HG03135 (cell line): ENCODE data around the gene GAGE12C.
"Not testable (repeated sequence)": the region's sequence is repeated elsewhere in the genome, so short reads cannot be mapped to it uniquely, and the experiment has no call there.

Experiments
- ATAC-seq: cut with Tn5 transposase; IDR thresholded peaks from one replicate; pipeline ENCODE4 v1.9.1; 2021; ENCODE audit warnings: mild to moderate bottlenecking, moderate library complexity; ENCODE audit not compliant: unreplicated experiment

The GAGE12C gene

DNA sequence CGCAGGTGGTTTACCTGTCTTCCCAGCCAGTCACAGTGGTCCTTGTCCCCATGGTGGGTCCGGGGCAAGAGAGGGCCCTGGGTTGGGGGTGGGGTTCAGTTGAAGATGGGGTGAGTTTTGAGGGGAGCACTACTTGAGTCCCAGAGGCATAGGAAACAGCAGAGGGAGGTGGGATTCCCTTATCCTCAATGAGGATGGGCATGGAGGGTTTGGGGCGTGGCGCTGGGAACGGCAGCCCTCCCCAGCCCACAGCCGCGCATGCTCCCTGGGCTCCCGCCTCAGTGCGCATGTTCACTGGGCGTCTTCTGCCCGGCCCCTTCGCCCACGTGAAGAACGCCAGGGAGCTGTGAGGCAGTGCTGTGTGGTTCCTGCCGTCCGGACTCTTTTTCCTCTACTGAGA lies at the start of gene GAGE12C:
TSS of gene GAGE12C (plus strand) at position 301 of the 400 bp plus-strand sequence. CDS start 1,155 bp downstream, outside the sequence.
- ATAC-seq: not testable (repeated sequence)

- ATAC-seq: not testable (repeated sequence)
Observed at GRCh38 chrX:49541433-49541832, 9.5 kb downstream of the GAGE12C start, which contains the start of gene GAGE12D. Gene GAGE12D, plus strand, starts transcription at chrX:49541733. Its CDS starts 1,155 bp downstream, at chrX:49542888.

DNA sequence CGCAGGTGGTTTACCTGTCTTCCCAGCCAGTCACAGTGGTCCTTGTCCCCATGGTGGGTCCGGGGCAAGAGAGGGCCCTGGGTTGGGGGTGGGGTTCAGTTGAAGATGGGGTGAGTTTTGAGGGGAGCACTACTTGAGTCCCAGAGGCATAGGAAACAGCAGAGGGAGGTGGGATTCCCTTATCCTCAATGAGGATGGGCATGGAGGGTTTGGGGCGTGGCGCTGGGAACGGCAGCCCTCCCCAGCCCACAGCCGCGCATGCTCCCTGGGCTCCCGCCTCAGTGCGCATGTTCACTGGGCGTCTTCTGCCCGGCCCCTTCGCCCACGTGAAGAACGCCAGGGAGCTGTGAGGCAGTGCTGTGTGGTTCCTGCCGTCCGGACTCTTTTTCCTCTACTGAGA lies 19.0 kb downstream of the GAGE12C start, which contains the start of gene GAGE12E:
TSS of gene GAGE12E (plus strand) at position 301 of the 400 bp plus-strand sequence. CDS start 1,155 bp downstream, outside the sequence.
- ATAC-seq: not testable (repeated sequence)

DNA sequence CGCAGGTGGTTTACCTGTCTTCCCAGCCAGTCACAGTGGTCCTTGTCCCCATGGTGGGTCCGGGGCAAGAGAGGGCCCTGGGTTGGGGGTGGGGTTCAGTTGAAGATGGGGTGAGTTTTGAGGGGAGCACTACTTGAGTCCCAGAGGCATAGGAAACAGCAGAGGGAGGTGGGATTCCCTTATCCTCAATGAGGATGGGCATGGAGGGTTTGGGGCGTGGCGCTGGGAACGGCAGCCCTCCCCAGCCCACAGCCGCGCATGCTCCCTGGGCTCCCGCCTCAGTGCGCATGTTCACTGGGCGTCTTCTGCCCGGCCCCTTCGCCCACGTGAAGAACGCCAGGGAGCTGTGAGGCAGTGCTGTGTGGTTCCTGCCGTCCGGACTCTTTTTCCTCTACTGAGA lies 28.6 kb downstream of the GAGE12C start, which contains the start of gene GAGE12F:
TSS of gene GAGE12F (plus strand) at position 301 of the 400 bp plus-strand sequence. CDS start 1,155 bp downstream, outside the sequence.
- not testable (repeated sequence) for ATAC-seq

- ATAC-seq: not testable (repeated sequence)
Observed at GRCh38 chrX:49568728-49569127, 36.8 kb downstream of the GAGE12C start.

DNA sequence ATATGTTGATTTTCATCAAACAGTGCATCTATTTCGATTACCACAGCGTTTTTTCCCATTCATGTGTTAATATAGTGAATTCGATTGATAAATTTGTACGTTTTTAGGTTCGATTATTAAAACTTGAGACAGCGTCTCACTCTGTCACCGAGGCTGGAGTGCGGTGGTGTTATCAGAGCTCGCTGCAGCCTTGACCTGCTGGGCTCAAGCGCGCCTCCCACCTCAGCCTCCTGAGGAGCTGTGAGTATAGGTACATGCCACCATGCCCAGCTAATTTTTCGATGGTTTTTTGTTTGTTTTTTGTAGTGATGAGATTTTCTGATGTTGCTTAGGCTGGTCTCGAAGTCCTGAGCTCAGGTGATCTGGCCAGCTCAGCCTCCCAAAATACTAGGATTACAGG lies 37.2 kb downstream of the GAGE12C start:
- ATAC-seq: not testable (repeated sequence)

GRCh38 chrX:49570100-49570499 lies 38.1 kb downstream of the GAGE12C start, which contains the start of gene GAGE12G:
Gene GAGE12G, plus strand, starts transcription at chrX:49570400. Its CDS starts 1,155 bp downstream, at chrX:49571555.
- ATAC-seq: not testable (repeated sequence)

DNA sequence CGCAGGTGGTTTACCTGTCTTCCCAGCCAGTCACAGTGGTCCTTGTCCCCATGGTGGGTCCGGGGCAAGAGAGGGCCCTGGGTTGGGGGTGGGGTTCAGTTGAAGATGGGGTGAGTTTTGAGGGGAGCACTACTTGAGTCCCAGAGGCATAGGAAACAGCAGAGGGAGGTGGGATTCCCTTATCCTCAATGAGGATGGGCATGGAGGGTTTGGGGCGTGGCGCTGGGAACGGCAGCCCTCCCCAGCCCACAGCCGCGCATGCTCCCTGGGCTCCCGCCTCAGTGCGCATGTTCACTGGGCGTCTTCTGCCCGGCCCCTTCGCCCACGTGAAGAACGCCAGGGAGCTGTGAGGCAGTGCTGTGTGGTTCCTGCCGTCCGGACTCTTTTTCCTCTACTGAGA lies 47.7 kb downstream of the GAGE12C start, which contains the start of gene GAGE12H:
TSS of gene GAGE12H (plus strand) at position 301 of the 400 bp plus-strand sequence. CDS start 1,155 bp downstream, outside the sequence.
- not testable (repeated sequence) for ATAC-seq
